GM18858 (cell line): ENCODE results near the gene PGAP1.
A peak's percentile ranks its signal among the peaks of the same experiment; 100 is the strongest.

Source experiments
- ATAC-seq: cut with Tn5 transposase; IDR thresholded peaks from one replicate; pipeline ENCODE4 v1.9.1; 2021; ENCODE audit not compliant: unreplicated experiment

PGAP1 gene

DNA sequence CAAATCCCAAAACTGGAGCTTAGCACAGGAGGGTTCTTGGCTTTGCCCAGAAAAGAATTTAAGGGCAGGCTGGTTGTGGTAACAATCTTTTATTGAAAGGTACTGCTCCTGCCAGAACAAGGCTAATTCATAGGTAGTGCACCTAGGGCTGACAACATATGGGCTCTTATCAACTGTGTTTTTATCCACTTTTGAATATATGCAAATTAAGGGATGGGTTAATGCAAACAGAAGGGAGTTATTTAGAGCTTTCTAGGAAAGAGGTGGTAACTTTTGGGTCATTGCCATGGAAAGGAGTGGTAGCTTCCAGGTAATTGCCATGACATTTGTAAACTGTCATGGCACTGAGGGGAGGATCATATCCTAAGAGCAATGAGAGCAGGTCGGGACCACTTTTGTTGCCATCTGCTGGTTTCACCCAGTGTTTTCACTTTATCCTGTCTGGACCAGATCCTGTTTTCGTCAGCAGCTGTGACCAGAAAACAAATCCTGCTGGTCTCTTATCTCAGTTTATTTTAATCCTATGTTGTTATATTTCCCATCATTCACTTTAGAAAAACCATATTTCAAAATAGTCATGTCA lies 118.3 kb downstream of the PGAP1 start:
- no peak for ATAC-seq

- no peak for ATAC-seq
Observed at GRCh38 chr2:196804381-196804780, 122.1 kb downstream of the PGAP1 start.

- no peak for ATAC-seq
Observed at GRCh38 chr2:196802401-196802800, 124.1 kb downstream of the PGAP1 start.

DNA sequence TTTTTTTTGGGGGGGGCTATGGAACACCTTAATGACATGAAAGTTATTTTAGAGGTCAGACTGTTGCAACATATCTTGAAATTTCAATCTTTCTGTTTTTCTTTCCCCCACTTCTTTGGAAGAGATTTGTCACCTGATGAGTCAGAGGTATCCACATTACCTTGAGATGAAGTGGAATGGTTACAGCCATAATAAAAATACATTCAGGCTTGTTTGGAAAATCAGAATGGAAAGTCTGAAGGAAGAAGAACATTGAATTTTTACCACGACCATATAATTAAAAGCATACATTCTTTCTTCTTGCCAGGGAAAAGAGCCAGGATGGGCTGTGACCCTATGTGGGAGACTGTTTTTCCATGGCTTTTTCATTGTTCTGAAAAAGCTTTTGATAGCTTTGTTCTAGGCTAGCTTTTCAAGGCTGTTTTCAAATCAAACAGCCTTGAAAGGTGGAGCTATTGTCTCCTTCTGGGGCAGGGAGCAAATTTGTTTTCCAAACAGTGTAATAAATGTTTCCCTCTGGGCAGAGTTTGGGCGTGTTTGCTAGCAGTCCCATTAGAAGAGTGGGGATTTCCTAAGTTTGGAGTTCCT lies 124.7 kb downstream of the PGAP1 start:
- ATAC-seq = no peak

GRCh38 chr2:196798980-196799379 lies 127.5 kb downstream of the PGAP1 start:
- ATAC-seq = no peak

- ATAC-seq = no peak
Observed at GRCh38 chr2:196792865-196793264, 133.6 kb downstream of the PGAP1 start.

DNA sequence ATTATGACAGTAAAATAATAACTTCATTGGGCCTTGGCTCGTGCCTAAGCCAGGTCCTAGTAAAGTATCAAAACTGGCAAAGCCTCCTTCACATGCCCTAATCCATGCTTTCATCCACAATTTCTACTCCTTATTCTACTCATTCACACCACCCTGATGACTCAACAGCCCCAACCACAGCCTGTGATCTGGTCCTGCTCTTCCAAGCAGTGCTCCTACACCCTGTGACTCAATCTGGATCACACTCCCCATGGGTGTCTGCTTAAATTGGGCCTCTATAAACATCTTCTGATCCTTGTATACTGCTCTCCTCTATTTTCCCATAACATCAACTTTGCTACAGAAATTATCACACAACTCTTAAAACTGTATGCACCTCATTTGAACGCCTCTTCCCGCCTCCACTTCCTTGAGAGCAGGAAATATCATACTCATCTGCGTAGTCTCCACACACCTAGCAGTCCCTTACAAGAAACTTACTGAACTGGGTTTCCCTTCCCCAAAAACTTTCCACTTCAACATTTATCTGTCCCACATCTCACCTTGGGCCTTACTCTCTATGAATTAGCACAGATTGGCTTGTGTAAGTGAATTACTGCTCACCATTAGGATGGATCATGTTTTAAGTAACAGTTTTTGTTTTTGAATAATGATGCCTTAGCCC lies 142.9 kb downstream of the PGAP1 start:
- peak; percentile 65 for ATAC-seq
